Stimulated activated CD8-positive, alpha-beta memory T cell treated with anti-CD3 and anti-CD28 coated beads, Interleukin-12 subunit alpha, Interleukin-12 subunit beta, amount 100 ng/mL, for 1 hour (primary cell): ENCODE measurements around the gene MAU2.
"Not testable (repeated sequence)": the region's sequence is repeated elsewhere in the genome, so short reads cannot be mapped to it uniquely, and the experiment has no call there.

ENCODE experiments used
- DNase-seq: peaks from one replicate; pipeline ENCODE4 v3.0.0-alpha.2; 2020; ENCODE audit warnings: low read depth

MAU2 gene

DNA sequence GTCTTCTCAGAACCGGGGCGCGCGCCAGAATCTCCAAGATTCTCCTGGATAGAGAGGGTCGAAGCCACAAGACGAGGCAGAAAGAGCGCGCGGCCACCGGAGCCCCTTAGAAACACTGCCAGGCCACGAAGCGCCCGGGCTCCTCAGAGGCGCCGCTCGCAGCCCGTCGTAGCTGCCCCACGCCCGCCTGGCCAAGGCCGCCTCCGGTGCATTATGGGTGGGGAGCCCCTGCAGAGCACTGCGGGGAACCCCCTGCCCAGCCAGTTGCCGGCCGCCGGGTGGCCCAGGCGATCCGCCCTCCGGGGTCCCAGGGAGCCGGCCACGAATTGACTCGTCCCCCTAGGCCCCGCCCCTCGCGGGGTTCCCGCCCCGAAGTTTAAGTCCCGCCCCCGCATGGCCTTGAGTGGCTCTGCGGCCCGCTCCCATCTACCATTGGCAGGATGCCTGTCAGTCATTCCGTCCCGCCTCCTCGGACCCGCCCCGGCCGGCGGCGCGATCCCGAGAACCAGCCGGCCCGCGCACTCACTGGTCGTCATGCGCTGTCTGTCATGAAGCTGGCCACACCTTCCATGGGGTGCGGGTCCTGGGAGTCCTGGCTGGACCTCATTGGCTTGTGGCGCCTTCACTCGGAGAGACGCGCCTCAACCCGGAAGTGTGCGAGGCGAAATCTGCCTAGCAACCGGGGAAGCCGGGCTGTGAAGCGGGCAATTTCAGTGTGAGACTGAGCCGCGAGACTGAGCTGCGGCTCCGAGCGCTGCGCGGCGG, 64.7 kb downstream of the MAU2 start:
- peak; percentile 99 for DNase-seq

DNA sequence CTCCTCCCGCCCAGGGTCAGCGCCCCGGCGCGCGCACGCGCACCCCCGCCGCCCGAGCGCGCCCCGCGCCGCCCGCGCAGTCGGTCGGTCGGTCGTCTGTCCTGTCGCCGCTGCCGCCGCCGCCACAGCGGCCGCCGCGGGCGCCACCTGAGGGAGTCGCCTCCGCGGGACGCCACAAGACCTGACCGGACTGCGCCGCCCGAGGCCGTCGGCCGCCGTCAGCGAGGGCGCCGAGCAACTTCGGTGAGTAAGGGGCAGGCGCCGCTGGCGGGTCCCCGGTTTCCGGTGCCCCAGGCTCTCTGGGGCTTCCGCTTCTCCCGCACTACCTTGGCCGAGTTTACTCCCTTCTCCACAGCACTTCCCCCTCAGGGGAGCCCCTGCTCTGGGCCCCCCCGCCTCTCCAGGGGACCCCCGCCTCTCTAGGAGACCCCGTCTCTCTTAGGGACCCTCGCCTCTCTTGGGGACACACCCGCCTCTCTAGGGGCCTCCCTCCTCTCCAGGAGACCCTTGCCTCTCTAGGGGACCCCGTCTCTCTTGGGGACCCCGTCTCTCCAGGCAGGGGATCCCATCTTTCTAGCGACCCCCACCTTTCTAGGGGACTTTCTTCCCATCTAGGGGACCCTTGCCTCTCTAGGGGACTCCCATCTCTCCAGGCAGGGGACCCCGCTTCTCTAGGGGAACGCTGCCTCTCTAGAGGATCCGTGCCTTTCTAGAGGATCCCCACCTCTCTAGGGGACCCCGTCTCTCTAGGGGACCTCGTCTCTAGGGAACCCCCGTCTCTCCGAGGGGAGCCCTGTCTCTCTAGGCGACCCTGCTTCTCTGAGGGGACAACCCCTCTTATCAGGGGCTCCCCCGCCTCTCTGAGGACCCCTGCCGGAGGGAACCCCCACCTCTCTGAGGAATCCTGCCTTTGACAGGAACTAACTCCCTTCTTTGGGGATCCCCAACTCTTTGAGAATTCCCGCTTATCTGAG, 65.6 kb downstream of the MAU2 start:
- no peak for DNase-seq

- DNase-seq = no peak
These were observed 66.5 kb downstream of the MAU2 start for GRCh38 chr19:19387108-19387507.

- no peak for DNase-seq
These were observed 68.2 kb downstream of the MAU2 start for GRCh38 chr19:19388568-19389555.

DNA sequence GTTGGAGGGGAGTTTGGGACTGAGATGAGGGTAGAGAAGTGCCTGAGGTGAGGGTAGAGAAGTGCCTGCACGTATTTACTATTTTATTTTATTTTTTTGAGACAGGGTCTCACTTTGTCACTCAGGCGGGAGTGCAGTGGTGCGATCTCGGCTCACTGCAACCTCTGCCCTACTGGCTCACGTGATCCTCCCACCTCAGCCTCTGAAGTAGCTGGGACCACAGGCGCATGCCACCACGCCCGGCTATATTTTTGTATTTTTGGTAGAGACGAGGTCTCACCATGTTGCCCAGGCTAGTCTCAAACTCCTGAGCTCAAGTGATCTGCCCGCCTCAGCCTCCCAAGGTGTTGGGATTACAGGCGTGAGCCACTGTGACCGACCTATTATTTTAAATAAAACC, 69.1 kb downstream of the MAU2 start:
- DNase-seq = not testable (repeated sequence)

GRCh38 chr19:19394333-19394732, 73.7 kb downstream of the MAU2 start:
- DNase-seq = not testable (repeated sequence)

DNA sequence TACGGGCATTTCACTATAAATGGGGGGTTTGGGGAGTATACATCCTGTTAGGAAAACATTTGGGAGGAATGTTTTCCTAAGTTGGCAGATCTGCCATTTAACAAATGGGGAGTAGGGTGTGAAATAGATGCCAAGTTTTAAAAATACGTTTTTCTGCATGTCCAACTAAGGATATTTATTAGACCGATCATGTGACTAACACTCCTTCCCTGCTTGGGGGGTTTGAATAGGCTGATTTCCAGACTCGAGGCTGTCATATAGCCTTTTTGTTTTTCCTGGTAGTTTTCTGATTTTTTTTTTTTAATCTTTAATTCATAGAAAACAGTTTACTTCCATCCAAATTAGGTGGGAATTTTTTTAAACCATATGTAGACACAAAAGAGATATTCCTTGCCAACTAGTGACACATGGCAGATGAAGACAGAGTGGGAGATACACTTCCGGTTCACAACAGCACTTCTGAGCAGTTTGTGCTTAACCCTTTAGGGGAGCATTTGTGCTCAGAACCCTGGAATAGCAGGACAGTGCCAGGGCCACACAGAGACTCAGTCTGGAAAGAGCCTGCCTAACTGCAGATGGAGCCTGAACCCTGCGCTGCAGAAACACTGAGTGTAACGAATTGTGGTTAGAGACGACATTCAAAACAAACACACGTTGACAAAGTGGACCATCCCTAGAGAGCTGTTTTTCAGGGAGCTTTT, 79.3 kb downstream of the MAU2 start:
- DNase-seq = no peak

GRCh38 chr19:19402656-19403372, 82.2 kb downstream of the MAU2 start:
- DNase-seq = no peak

- DNase-seq = no peak
These were observed 82.8 kb downstream of the MAU2 start for GRCh38 chr19:19403373-19403901.

DNA sequence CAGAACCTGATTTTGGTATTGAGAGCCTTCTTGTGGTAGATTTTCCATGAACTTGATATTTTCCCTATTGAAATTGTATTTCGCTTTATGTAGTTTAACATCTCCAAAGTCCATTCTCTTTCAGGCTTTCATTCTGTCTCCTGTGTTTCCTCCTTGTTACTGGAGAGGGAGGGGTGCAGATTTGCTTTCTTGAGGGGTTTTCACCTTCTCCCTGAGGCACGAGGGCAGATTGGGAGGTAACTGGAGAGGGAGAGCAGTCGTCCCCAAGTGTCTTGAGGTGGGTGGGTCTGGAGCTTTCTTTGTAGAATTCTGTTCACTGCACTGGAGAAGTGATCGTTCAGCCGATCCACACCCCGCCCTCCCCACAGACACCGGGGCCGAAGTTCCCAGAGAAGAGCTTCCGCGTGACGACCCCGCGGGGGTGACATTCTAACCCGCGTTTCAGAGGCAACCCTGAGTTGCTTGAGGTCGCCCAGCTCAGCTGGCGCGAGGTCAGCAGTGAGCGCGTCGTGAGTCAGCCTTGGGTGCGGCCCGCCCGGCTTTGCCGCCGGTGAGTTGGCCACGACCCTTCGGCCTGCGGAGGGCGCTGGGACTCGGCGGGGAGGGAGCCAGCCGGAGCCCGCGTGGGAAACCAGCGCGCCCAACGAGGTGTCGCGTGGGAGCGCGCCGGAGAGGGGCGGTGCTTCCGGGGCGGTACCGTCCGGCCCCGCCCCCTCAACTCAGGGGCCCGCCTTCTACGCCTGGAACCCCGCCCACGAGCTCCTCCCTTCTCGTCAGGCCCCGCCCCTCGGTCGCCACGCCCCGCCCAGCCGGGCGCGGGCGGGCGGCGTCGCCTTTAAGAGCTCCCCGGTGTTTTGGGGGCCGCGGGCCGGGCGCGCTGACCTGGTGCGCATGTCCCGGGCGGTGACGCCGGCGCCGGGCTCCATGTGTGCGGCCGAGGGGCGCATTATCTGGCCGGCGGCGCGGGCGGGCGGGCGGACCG, 84.5 kb downstream of the MAU2 start, which contains the start of gene GATAD2A:
Gene GATAD2A (plus strand): TSS at position 797 of the 982 bp plus-strand sequence. CDS start 59,671 bp downstream, outside the sequence.
- peak; percentile 89 for DNase-seq

DNA sequence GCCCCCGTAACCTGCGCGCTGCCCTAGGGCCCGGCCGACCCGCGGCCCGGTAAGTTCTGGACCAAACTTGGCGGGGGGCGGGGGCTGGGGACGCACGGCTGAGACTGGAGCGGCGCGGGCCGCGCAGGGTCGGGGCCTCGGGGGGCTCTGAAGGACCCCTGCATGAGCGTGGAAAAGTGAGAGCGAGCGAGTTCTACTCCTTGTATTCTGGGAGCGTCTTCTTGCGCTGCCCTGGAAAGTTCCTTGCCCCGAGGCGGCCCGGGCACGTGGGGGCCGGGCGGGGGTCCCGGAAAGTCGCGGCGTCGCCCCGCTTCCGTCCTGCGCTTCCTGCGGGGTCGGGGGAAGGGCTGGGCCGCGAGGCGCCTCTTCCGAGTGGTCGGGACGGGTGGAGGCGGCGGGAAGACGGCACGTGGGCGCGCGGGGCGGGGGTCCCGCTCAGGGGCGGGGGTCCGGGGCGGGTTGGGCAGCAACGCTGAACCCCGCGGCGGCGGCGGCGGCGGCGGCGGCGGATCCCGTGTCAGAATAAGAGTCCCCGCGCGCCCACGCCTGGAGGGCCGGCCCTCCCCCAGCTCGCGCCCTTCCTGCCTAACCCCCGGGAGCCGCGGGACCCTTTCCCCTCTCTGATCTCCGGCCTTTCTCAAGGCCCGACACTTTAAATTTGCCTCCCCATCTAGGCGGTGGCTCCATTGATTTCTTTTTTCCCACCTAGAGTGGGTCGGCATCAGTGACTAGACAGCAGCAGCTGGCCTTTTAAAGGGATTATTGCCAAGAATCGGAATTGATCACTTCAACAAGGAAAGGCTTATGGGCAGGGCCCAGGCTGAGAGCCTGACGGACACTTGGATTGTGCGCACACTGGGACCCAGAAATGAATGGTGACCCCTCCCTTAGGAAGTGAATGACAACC, 85.6 kb downstream of the MAU2 start:
- DNase-seq = no peak

DNA sequence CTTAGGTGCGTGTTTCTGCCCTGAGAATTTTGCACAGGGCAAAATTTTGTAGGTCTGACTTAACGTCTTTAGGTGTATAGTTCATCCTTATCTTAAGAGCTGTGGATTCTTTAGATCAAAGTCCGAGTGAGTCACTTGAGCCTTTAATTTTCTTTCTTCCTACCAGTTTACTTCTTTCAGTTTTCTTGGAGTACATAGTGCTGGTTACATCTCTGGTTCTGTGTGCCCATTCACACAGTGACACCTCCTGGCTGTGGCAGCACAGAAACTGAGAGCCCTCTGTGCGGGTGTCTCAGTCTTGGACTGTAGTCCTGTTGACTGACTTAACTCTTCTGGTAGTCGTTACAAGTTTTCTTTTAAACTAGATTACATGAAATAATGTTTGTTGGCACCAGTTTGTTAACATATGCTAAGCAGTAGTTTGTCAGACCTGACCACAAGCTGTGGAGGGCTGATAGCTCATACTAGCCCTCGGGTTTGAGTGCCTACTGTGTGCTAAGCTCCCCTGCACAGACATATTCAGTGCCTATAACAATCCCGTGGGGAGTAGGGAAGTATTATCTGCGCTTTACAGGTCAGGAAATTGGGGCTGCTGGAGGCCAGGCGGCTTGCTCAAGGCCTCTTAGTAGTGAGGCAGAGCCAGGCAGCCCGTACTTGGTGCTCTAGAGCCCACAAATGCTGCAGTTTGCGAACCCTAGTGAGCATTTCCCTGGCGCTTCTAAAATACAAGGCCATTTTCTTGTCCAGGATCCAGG, 86.4 kb downstream of the MAU2 start:
- no peak for DNase-seq

DNA sequence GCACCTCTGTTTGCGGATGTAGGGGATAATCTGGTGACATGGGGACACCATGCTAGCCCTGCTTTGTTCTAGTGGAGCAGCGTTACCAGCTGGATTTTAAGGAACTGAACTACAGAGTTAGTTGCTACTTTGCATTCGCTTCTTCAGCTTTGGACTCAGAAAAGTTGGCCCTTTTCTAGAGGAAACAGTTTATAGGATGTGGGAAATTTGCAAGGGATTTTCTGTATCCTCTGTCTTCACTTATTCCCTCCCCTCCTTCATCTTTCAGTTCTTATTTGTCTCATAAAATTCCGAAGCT, 87.0 kb downstream of the MAU2 start:
- no peak for DNase-seq
